ENCODE results near the gene C1orf94. TPM values are rescaled to one million over a fixed set of nuclear protein-coding genes. Genes with fewer than 3 reads are reported as not detected.

The C1orf94 gene
- total and polyA plus RNA-seq, 4 donors = not detected

GRCh38 chr1:34144766-34145165 is 31.9 kb upstream of the C1orf94 start:
- peaks cover 0 to 2% (median 0%) of the 10 kb centered on the region in 3 donors for H3K27me3 ChIP-seq (ENCODE audit: control insufficient read depth in 3 of 3, insufficient read depth in 3 of 3, low read length in 2 of 3)
- no peak overlapping the region for H3K27ac ChIP-seq (ENCODE audit: low read depth in 1 of 2, low read length in 1 of 2)
- DNase-seq = no peak
- H3K4me3 ChIP-seq = no peak overlapping the region
- WGBS, 2 donors = 82 to 84% methylated on average over 6 of the region's 6 CpGs
- H3K9me3 ChIP-seq (ENCODE audit: control insufficient read depth in 4 of 4, insufficient read depth in 3 of 4, low read length in 3 of 4) = peaks cover 0 to 4% (median 1%) of the 10 kb centered on the region in 4 donors
- no peaks in the 10 kb centered on the region for H3K4me1 ChIP-seq (ENCODE audit: control insufficient read depth in 5 of 5, insufficient read depth in 5 of 5, low read length in 5 of 5)
- TF ChIP-seq CTCF (IDR thresholded peaks at IDR 0.05; ENCODE audit: control extremely low read depth, extremely low read depth) = no peak
- no peak overlapping the region for H3K9ac ChIP-seq (ENCODE audit: insufficient read depth in 1 of 2, low read length in 2 of 2)
- H3K36me3 ChIP-seq (ENCODE audit: control insufficient read depth in 4 of 4, insufficient read depth in 4 of 4, low read length in 4 of 4) = no peaks in the 10 kb centered on the region
- no peak for ATAC-seq (ENCODE audit: insufficient read depth, low FRiP score)

- H3K9me3 ChIP-seq (ENCODE audit: control insufficient read depth in 4 of 4, insufficient read depth in 3 of 4, low read length in 3 of 4) = peaks cover 0 to 2% (median 0%) of the 10 kb centered on the region in 4 donors
- no peaks in the 10 kb centered on the region for H3K36me3 ChIP-seq (ENCODE audit: control insufficient read depth in 4 of 4, insufficient read depth in 4 of 4, low read length in 4 of 4)
- no peak overlapping the region for H3K4me3 ChIP-seq
- DNase-seq (no peak), ATAC-seq (ENCODE audit: insufficient read depth, low FRiP score) (no peak)
- H3K4me1 ChIP-seq (ENCODE audit: control insufficient read depth in 5 of 5, insufficient read depth in 5 of 5, low read length in 5 of 5) = no peaks in the 10 kb centered on the region
- WGBS, 2 donors = 12% methylated on average over 4 of the region's 4 CpGs
- no peak for TF ChIP-seq CTCF (IDR thresholded peaks at IDR 0.05; ENCODE audit: control extremely low read depth, extremely low read depth)
- no peak overlapping the region for H3K9ac ChIP-seq (ENCODE audit: insufficient read depth in 1 of 2, low read length in 2 of 2)
- no peak overlapping the region for H3K27ac ChIP-seq (ENCODE audit: low read depth in 1 of 2, low read length in 1 of 2)
- peaks cover 0 to 2% (median 0%) of the 10 kb centered on the region in 3 donors for H3K27me3 ChIP-seq (ENCODE audit: control insufficient read depth in 3 of 3, insufficient read depth in 3 of 3, low read length in 2 of 3)
Observed at GRCh38 chr1:34147301-34147700, 29.4 kb upstream of the C1orf94 start.

GRCh38 chr1:34149501-34149900 is 27.2 kb upstream of the C1orf94 start:
- Histone ChIP-seq H3K4me3 (no peak overlapping the region), H3K9ac (ENCODE audit: insufficient read depth in 1 of 2, low read length in 2 of 2) (no peak overlapping the region), H3K36me3 (ENCODE audit: control insufficient read depth in 4 of 4, insufficient read depth in 4 of 4, low read length in 4 of 4) (no peaks in the 10 kb centered on the region), H3K27me3 (ENCODE audit: control insufficient read depth in 3 of 3, insufficient read depth in 3 of 3, low read length in 2 of 3) (peaks cover 0 to 2% (median 0%) of the 10 kb centered on the region in 3 donors), H3K4me1 (ENCODE audit: control insufficient read depth in 5 of 5, insufficient read depth in 5 of 5, low read length in 5 of 5) (no peaks in the 10 kb centered on the region), H3K9me3 (ENCODE audit: control insufficient read depth in 4 of 4, insufficient read depth in 3 of 4, low read length in 3 of 4) (peaks cover 0 to 2% (median 0%) of the 10 kb centered on the region in 4 donors), H3K27ac (ENCODE audit: low read depth in 1 of 2, low read length in 1 of 2) (no peak overlapping the region)
- no peak for ATAC-seq (ENCODE audit: insufficient read depth, low FRiP score)
- 27 to 36% methylated on average over 3 of the region's 3 CpGs for WGBS, 2 donors
- TF ChIP-seq CTCF (IDR thresholded peaks at IDR 0.05; ENCODE audit: control extremely low read depth, extremely low read depth) = no peak
- DNase-seq = no peak

GRCh38 chr1:34153246-34153645 is 23.5 kb upstream of the C1orf94 start:
- no peak for TF ChIP-seq CTCF (IDR thresholded peaks at IDR 0.05; ENCODE audit: control extremely low read depth, extremely low read depth)
- WGBS, 2 donors = 82 to 96% methylated on average over 4 of the region's 4 CpGs
- DNase-seq = no peak
- Histone ChIP-seq H3K9ac (ENCODE audit: insufficient read depth in 1 of 2, low read length in 2 of 2) (no peak overlapping the region), H3K36me3 (ENCODE audit: control insufficient read depth in 4 of 4, insufficient read depth in 4 of 4, low read length in 4 of 4) (no peaks in the 10 kb centered on the region), H3K4me1 (ENCODE audit: control insufficient read depth in 5 of 5, insufficient read depth in 5 of 5, low read length in 5 of 5) (no peaks in the 10 kb centered on the region), H3K4me3 (no peak overlapping the region), H3K9me3 (ENCODE audit: control insufficient read depth in 4 of 4, insufficient read depth in 3 of 4, low read length in 3 of 4) (no peaks in the 10 kb centered on the region), H3K27ac (ENCODE audit: low read depth in 1 of 2, low read length in 1 of 2) (no peak overlapping the region), H3K27me3 (ENCODE audit: control insufficient read depth in 3 of 3, insufficient read depth in 3 of 3, low read length in 2 of 3) (peaks cover 0 to 2% (median 0%) of the 10 kb centered on the region in 3 donors)
- ATAC-seq (ENCODE audit: insufficient read depth, low FRiP score) = no peak

Measured in lung (tissue), 12 donors.